ACHN (cell line): Measurements from ENCODE around the gene FOXP1.
"Not testable (repeated sequence)": the region's sequence is repeated elsewhere in the genome, so short reads cannot be mapped to it uniquely, and the experiment has no call there.

Experiments used
- DNase-seq: peaks from one replicate; pipeline ENCODE4 v3.0.0-alpha.2; 2015
- in situ Hi-C: cut with HindIII; loops from 2 replicates; pipeline ENCODE4 v1.10.0; 2017; ENCODE audit warnings: low sequenced_read_pairs, low pct_ligation_motif_present, low pct_unique_long_range_greater_than_20kb

FOXP1 gene

DNA sequence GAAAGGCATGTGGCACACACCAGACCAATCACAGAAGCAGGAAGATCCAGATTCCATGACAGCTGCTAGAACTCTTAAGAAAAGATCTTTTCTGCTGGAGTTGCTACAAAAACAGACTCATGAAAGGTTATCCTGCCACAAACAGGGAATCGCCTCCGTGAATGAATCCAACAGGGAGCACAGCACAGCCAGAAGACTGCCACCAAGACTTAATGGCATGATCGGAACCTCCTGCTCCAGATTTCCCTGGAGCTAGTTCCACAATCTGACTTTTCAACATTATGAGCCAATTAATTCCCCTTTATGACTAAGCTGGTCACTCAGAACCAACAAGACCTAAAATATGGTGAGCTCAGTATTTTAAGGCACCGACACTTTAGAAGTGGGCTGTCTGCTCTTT is 232.5 kb downstream of the FOXP1 start:
- in situ Hi-C loops, result no loop called here
- no peak for DNase-seq

DNA sequence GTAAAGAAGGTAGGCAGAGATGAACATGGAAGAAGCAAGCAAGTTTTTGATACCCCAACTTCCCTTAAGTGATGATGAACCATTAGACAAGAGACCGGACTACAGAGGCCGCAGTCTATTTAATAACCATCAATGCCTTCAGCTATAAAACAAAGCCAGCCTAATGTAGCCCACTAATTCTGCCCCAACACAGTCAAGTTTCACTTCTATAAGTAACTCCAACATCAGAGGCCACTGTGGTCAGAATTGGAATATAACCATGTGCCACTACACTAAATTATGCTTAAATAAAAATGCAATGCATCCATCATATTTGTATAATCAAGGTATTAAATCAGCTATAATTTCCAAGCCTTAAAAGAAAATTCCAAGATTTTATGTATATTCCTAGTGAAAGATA is 234.7 kb downstream of the FOXP1 start:
- no peak for DNase-seq
- in situ Hi-C loops, result no loop called here

DNA sequence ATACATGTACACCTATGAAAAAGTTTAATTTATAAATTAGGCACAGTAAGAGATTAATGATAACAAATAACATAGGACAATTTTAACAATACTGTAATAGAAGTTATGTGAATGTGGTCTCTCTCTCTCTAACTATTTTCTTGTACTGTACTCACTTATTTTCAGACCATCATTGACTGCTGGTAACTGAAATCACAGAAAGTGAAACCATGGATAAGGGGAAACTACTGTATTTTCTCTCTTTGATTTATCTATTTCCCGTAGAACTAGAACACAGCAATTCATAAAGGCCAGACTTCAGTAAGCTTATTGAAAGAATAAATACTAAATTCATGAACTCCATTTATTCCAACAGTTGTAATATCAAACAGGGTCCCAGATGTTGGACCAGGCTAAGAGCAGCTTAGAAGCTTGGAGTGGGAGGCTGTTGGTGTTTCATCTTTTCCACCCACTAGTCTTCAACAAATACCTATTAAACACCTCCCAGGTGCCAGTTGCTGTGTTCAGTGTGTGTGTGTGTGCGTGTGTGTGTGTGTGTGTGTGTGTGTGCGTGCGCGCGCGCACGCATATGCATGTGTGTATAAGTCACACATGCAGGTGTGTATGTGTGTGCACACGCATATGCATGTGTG is 235.4 kb downstream of the FOXP1 start:
- DNase-seq, result no peak
- in situ Hi-C loops, result no loop called here

DNA sequence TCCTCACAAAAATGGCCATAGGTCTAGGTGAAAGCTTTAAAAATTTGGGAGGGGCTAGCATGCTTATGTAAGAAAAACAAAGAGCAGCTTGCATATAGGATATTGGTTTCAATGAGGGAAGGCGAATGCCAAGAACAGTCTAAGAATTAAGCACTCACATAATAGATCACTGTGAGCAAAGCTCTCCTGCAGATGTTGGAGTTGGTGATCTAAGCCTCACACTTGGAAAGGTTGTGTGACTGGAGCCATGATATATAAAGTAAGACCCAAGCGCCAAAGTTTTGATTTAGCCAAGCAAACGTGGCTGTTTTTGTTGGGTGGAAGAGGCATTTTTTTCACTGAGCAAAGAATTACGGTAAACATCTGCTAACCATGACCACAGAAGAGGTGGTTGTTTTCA is 237.5 kb downstream of the FOXP1 start:
- DNase-seq, result no peak
- in situ Hi-C loops, result no loop called here

GRCh38 chr3:71345429-71346040 is 238.0 kb downstream of the FOXP1 start:
- no peak for DNase-seq
- in situ Hi-C loops, result no loop called here

DNA sequence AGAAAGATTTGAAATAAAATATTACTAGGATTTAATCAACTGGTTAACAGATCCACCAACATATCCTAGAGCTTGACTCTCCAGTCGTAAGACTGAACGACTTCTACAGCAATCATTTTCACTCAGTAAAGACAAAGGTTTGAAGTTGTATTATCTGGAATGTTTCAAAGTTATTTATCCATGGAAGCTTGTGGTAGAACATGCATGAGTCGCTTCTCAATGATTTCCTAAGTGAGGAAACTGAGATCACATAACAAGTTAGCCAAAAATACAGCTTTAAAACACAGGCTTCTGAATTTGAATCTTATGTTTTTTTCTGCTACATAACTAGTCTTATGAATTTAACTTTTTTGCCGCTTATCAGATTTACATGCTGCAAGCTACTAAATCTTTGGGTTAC is 241.8 kb downstream of the FOXP1 start:
- in situ Hi-C loops, result no loop called here
- DNase-seq, result peak; percentile 57

- in situ Hi-C loops, result no loop called here
- no peak for DNase-seq
These were observed 244.5 kb downstream of the FOXP1 start for GRCh38 chr3:71339049-71339448.

GRCh38 chr3:71332813-71333212 is 250.7 kb downstream of the FOXP1 start:
- DNase-seq, result no peak
- in situ Hi-C loops, result no loop called here

DNA sequence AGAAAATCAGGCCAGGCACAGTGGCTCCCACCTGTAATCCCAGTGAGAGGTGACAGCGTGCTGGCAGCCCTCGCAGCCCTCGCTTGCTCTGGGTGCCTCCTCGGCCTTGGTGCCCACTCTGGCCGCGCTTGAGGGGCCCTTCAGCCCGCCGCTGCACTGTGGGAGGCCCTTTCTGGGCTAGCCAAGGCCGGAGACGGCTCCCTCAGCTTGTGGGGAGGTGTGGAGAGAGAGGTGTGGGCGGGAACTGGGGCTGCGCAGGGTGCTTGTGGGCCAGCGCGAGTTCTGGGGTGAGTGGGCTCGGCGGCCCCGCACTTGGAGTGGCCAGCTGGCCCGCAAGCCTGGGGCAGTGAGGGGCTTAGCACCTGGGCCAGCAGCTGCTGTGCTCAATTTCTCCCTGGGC is 252.6 kb downstream of the FOXP1 start:
- DNase-seq, result no peak
- in situ Hi-C loops, result no loop called here

GRCh38 chr3:71330505-71330904 is 253.0 kb downstream of the FOXP1 start:
- no peak for DNase-seq
- in situ Hi-C loops, result no loop called here

- in situ Hi-C loops, result no loop called here
- no peak for DNase-seq
These were observed 253.7 kb downstream of the FOXP1 start for GRCh38 chr3:71329817-71330216.

DNA sequence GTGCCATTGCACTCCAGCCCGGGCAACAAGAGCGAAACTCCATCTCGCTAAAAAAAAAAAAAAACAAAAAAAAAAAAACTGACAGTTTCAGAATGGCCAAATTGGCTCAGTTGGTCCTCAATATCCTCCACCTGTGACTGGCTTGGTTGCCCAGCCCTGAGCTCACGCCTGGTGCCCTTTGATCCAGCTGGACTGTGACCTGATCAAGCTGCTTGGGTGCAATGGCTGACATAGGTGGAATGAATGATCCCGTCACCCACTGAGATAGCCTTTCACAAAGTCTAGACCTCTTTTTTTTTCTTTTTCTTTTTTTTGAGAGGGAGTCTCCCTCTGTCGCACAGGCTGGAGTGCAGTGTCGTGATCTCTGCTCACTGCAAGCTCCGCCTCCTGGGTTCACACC is 254.6 kb downstream of the FOXP1 start:
- in situ Hi-C loops, result no loop called here
- no peak for DNase-seq

DNA sequence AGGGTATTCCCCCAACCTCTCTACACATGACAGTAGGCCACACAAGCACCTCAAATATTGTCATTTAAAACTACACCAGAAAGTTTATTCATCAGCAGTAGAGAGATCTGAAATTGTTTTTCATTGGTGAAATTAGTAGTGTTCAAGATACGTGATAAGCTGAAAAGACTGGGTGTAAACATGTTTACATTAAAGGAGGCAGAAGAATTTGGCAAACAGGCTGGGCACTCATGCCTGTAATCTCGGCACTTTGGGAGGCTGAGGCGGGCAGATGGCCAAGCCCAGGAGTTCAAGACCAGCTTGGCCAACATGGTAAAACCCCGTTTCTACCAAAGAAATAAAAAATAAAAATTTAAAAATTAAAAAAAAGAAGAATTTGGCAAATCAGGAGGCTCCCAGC is 255.6 kb downstream of the FOXP1 start:
- no peak for DNase-seq
- in situ Hi-C loops, result no loop called here

GRCh38 chr3:71325715-71326114 is 257.8 kb downstream of the FOXP1 start:
- in situ Hi-C loops, result no loop called here
- DNase-seq, result no peak

GRCh38 chr3:71324224-71324623 is 259.3 kb downstream of the FOXP1 start:
- in situ Hi-C loops, DNase-seq: not testable (repeated sequence)

- no peak for DNase-seq
- in situ Hi-C loops, result no loop called here
These were observed 260.0 kb downstream of the FOXP1 start for GRCh38 chr3:71323558-71323957.

GRCh38 chr3:71322154-71322553 is 261.4 kb downstream of the FOXP1 start:
- DNase-seq, result no peak
- in situ Hi-C loops, result no loop called here

GRCh38 chr3:71319771-71320170 is 263.8 kb downstream of the FOXP1 start:
- in situ Hi-C loops, result no loop called here
- no peak for DNase-seq

- in situ Hi-C loops, result no loop called here
- no peak for DNase-seq
These were observed 265.1 kb downstream of the FOXP1 start for GRCh38 chr3:71318458-71318827.

DNA sequence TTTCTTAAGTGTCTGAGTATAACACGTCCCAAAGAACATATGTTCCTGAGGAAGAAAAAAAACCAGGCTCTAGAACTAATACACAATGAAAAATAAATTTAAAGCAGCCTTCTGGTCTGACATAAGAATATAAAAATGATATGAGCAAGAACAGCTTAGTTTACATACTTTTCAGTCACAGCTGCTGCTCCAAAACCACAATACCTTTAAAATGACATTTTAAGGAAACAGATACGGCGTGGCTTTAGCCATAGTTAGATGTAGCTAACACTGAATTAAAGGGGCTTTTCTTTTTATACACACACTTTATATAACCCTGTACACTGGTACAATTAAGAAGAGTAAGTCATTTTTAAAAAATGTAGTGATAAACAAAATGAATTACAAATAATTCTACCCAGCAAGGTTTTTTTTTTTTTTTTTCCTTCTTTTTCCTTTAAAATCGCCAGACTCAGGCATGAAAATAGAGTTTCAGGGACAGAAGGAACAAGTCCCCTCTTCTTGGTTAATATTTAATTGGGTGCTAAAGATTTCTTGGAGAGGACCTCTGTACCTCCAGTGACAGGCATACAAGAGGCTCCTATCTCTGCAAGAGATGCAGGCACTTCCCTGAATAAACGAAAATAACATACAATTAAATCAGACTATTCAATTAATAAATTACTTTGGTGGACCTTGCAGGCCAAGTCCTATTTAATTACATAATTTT is 265.6 kb downstream of the FOXP1 start:
- in situ Hi-C loops, result no loop called here
- no peak for DNase-seq
